ENCODE data around the gene LMF1. TPM values are rescaled to one million over a fixed set of nuclear protein-coding genes. Genes with fewer than 3 reads are reported as not detected.

The LMF1 gene
- total RNA-seq, 4 donors from 2014 or later: 7.7 to 15.8 (median 10.2) TPM

DNA sequence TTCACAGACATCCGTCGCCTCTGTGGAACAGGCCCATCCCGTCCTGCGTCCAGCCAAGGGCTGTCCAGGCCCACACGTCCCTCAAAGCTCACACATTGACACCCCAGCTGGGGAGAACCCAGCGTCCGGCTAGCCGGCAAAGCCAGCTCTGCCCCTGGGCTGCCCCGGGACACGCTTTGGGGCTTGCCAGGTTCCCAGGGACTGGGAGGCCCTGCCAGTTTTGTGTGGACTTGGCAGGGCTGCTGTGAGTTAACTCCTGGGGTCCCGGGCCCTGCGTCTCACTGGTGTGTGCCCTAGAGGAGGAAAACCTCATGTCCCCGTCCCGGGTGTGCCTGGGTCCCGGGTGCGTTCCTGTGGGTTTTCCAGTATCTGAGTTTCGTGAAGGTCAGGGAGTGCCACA, 17.1 kb upstream of the LMF1 start:
- Histone ChIP-seq H3K9me3 (no peaks in the 10 kb centered on the region), H3K27me3 (peaks cover 51 to 75% (median 68%) of the 10 kb centered on the region in 3 donors), H3K27ac (no peak overlapping the region), H3K4me3 (no peak overlapping the region), H3K36me3 (no peaks in the 10 kb centered on the region), H3K4me1 (no peaks in the 10 kb centered on the region)
- no peak for TF ChIP-seq POLR2A (IDR thresholded peaks at IDR 0.05)
- TF ChIP-seq, protein P1, sequence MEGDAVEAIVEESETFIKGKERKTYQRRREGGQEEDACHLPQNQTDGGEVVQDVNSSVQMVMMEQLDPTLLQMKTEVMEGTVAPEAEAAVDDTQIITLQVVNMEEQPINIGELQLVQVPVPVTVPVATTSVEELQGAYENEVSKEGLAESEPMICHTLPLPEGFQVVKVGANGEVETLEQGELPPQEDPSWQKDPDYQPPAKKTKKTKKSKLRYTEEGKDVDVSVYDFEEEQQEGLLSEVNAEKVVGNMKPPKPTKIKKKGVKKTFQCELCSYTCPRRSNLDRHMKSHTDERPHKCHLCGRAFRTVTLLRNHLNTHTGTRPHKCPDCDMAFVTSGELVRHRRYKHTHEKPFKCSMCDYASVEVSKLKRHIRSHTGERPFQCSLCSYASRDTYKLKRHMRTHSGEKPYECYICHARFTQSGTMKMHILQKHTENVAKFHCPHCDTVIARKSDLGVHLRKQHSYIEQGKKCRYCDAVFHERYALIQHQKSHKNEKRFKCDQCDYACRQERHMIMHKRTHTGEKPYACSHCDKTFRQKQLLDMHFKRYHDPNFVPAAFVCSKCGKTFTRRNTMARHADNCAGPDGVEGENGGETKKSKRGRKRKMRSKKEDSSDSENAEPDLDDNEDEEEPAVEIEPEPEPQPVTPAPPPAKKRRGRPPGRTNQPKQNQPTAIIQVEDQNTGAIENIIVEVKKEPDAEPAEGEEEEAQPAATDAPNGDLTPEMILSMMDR (IDR thresholded peaks at IDR 0.05 in 4 of 5, conservative IDR thresholded peaks at IDR 0.05 in 1 of 5): no peak
- no peak for DNase-seq
- no peak for ATAC-seq
- intact Hi-C loops (cut with DNase I; ENCODE audit: low total_unique reads) (no loop called here), in situ Hi-C loops (cut with MboI; ENCODE audit: low sequenced_read_pairs in 4 of 4) (no loop called here)

DNA sequence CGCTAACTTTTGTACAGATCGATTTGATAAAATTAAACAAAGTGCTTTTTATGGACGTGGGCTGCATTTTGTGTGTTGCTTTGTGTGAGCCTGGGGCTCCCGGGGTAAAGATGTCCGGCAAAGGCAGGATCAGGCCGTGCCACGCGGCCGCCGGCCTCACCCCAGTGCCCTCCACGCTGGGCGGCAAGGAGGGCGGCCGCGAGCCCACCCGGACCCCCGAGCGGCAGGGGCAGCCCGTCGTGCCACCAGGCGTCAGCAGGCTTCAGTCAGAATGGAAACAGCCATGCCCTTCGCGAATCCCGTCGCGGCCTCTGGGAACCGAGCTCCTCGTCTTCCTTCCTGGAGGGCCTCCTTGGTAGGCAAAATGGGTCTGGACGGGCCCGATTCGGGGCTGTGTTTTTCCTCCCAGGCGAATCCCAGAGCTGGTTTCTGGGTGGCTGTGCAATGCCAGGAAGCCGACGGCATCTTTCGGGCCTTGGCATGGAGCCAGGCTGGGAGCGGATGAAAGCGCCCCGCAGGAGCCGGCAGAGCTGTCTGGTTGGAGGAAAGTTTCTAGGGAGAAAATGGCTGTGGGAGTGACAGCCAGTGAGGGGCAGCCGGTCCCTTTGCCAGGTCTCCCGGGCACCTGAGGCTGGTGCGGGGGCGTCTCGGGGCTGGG, 16.3 kb upstream of the LMF1 start:
- ATAC-seq (no peak), DNase-seq (no peak)
- intact Hi-C loops (cut with DNase I; ENCODE audit: low total_unique reads): no loop called here
- Histone ChIP-seq H3K36me3 (no peaks in the 10 kb centered on the region), H3K9me3 (no peaks in the 10 kb centered on the region), H3K27ac (no peak overlapping the region), H3K27me3 (peaks cover 59 to 83% (median 76%) of the 10 kb centered on the region in 3 donors), H3K4me1 (no peaks in the 10 kb centered on the region), H3K4me3 (no peak overlapping the region)
- in situ Hi-C loops (cut with MboI; ENCODE audit: low sequenced_read_pairs in 4 of 4): no loop called here
- TF ChIP-seq, protein P1 (IDR thresholded peaks at IDR 0.05 in 4 of 5, conservative IDR thresholded peaks at IDR 0.05 in 1 of 5): no peak
- TF ChIP-seq POLR2A (IDR thresholded peaks at IDR 0.05): no peak

DNA sequence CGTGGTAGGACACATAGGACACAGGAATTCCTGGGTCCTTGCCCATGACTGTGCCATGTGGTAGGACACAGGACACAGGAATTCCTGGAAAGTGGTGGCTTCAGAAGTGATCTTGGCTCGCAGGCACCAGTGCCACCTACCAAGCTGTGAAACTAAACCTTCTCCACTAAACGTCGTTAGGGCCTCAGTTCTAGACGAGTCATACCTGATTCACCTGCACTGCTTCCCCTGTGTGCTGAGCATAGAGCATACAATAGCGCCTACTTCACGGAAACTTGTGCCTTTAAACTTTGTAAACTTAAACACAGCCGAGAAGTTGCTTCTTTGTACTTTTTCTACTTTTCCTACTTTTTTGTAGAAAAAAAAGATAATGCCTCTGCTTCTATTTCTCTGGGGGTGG, 15.6 kb upstream of the LMF1 start:
- intact Hi-C loops (cut with DNase I; ENCODE audit: low total_unique reads) (no loop called here), in situ Hi-C loops (cut with MboI; ENCODE audit: low sequenced_read_pairs in 4 of 4) (no loop called here)
- Histone ChIP-seq H3K4me1 (no peaks in the 10 kb centered on the region), H3K9me3 (no peaks in the 10 kb centered on the region), H3K27me3 (peaks cover 61 to 80% (median 73%) of the 10 kb centered on the region in 3 donors), H3K27ac (no peak overlapping the region), H3K36me3 (no peaks in the 10 kb centered on the region), H3K4me3 (no peak overlapping the region)
- no peak for TF ChIP-seq POLR2A (IDR thresholded peaks at IDR 0.05)
- TF ChIP-seq, protein P1 (IDR thresholded peaks at IDR 0.05 in 4 of 5, conservative IDR thresholded peaks at IDR 0.05 in 1 of 5): no peak
- DNase-seq (no peak), ATAC-seq (no peak)

DNA sequence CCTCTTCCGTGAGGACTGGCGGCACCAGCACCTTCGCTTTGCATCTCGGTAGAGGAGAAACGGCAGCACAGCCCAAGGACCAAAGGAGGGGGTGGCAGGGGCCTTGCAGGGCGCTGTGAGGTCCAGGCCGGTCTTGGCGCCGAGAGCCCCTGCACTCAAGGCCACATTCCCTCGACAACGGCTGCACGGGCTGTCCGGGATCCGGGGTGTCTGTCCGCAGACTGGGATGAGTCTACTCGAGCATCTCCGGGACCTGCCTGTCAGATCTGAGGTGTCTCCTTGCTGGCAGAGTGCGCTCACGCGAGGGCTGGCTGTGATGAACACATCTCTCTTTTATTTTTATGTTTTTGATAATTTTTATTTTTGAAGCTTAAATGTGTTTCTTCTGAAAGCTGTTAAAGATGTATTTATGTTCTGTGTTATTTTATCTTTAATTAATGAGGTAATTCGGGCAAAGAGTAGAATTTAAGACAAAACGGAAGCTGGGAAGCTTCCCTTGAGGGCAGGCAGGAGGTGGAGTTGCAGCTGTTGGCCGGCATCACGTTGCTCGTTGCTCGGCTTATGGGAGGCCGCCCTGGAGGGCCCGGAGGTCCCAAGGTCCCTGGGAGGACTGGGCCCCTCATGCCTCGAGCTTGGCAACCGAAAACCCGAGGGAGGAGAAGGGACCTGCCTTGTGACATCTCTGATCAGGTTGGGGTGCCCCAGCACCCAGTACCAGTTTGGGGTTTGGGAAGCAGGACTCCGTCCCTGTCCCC, 15.0 kb upstream of the LMF1 start:
- Histone ChIP-seq H3K36me3 (no peaks in the 10 kb centered on the region), H3K27ac (no peak overlapping the region), H3K27me3 (peaks cover 59 to 74% (median 67%) of the 10 kb centered on the region in 3 donors), H3K4me3 (no peak overlapping the region), H3K4me1 (no peaks in the 10 kb centered on the region), H3K9me3 (no peaks in the 10 kb centered on the region)
- intact Hi-C loops (cut with DNase I; ENCODE audit: low total_unique reads) (no loop called here), in situ Hi-C loops (cut with MboI; ENCODE audit: low sequenced_read_pairs in 4 of 4) (no loop called here)
- no peak for ATAC-seq
- DNase-seq: no peak
- TF ChIP-seq POLR2A (IDR thresholded peaks at IDR 0.05): no peak
- TF ChIP-seq, protein P1 (IDR thresholded peaks at IDR 0.05 in 4 of 5, conservative IDR thresholded peaks at IDR 0.05 in 1 of 5): no peak
